H1 (cell line): ENCODE measurements around the gene VPS26A. TPM values are rescaled to one million over a fixed set of nuclear protein-coding genes. Genes with fewer than 3 reads are reported as not detected.
A peak's percentile ranks its signal among the peaks of the same experiment; 100 is the strongest.

Source experiments
- CTCF ChIA-PET: fragments of 300-600 bp; sonication (Branson Sonifier 250); formaldehyde crosslinking; loops from one replicate; lab custom pipeline; 2021; ENCODE audit not compliant: partially characterized antibody; lab: Charles Lee
- POLR2A ChIA-PET: fragments of 300-600 bp; sonication (Branson Sonifier 250); formaldehyde crosslinking; loops from one replicate; lab custom pipeline; 2021; ENCODE audit warnings: inconsistent platforms; ENCODE audit not compliant: partially characterized antibody; lab: Charles Lee
- DNase-seq, 2 experiments: peaks; one replicate each; pipeline versions ENCODE4 v3.0.0 to v3.0.0-alpha.2; 2010 to 2022; ENCODE audit warnings: low spot score in 2 of 2, low read depth in 1 of 2, mixed read lengths in 1 of 2
- FAIRE-seq: peaks from 2 replicates; lab custom pipeline; 2011; peaks lifted over from hg19 to GRCh38; lab: Jason Lieb, UNC
- H2AFZ ChIP-seq: 2 replicates; pipeline ENCODE4 v1.8.1; 2012; ENCODE audit warnings: low read length, inconsistent platforms
- H2AK5ac ChIP-seq: 2 replicates; pipeline ENCODE4 v1.6.1; 2013; ENCODE audit warnings: low read depth, low read length
- H2BK120ac ChIP-seq: replicated peaks from 2 replicates; pipeline ENCODE3; 2013; ENCODE audit warnings: low read depth, low read length, inconsistent platforms
- H2BK12ac ChIP-seq: 2 replicates; pipeline ENCODE4 v1.6.1; 2013; ENCODE audit warnings: low read depth, low read length
- H2BK15ac ChIP-seq: 2 replicates; pipeline ENCODE4 v1.6.1; 2013; ENCODE audit warnings: low read length
- H2BK20ac ChIP-seq: 2 replicates; pipeline ENCODE4 v1.6.1; 2013; ENCODE audit warnings: low read length
- H2BK5ac ChIP-seq: 2 replicates; pipeline ENCODE4 v1.6.1; 2013; ENCODE audit warnings: low read depth, low read length
- H3K14ac ChIP-seq: 2 replicates; pipeline ENCODE4 v1.6.1; 2013; ENCODE audit warnings: inconsistent platforms; ENCODE audit not compliant: insufficient read length
- H3K18ac ChIP-seq: 2 replicates; pipeline ENCODE4 v1.6.1; 2013; ENCODE audit warnings: low read length; ENCODE audit errors: extremely low read depth
- H3K23ac ChIP-seq: 2 replicates; pipeline ENCODE4 v1.6.1; 2013; ENCODE audit warnings: inconsistent platforms; ENCODE audit not compliant: insufficient read length
- H3K23me2 ChIP-seq: 2 replicates; pipeline ENCODE4 v1.6.1; 2013; ENCODE audit warnings: low read depth, low read length
- H3K27ac ChIP-seq: 2 replicates; pipeline ENCODE4 v1.6.1; 2011; ENCODE audit warnings: low read depth, low read length, inconsistent platforms
- H3K27me3 ChIP-seq, 4 experiments: replicated peaks in 1 of 4; 1 replicate in 1 of 4; 2 replicates in 3 of 4; pipeline versions ENCODE4 v1.6.1 to v1.8.1; 2011 to 2013; ENCODE audit warnings: low read length in 3 of 4, mild to moderate bottlenecking in 3 of 4, inconsistent platforms in 2 of 4, mixed read lengths in 2 of 4, moderate library complexity in 1 of 4; ENCODE audit not compliant: control insufficient read depth in 3 of 4, insufficient read depth in 3 of 4; ENCODE audit errors: extremely low read depth in 1 of 4
- H3K36me3 ChIP-seq, 4 experiments: 2 replicates each; pipeline versions ENCODE4 v1.6.1 to v1.8.1; 2011 to 2013; ENCODE audit warnings: mild to moderate bottlenecking in 4 of 4, low read length in 3 of 4, moderate library complexity in 2 of 4, control low read depth in 1 of 4, inconsistent platforms in 1 of 4; ENCODE audit not compliant: insufficient read depth in 4 of 4, control insufficient read depth in 2 of 4
- H3K4ac ChIP-seq: replicated peaks from 2 replicates; pipeline ENCODE3; 2013; ENCODE audit warnings: low read length, low read depth, mixed read lengths, inconsistent platforms; ENCODE audit not compliant: insufficient read length
- H3K4me1 ChIP-seq, 4 experiments: replicated peaks in 1 of 4; 1 replicate in 1 of 4; 2 replicates in 3 of 4; pipeline versions ENCODE4 v1.6.1 to v1.8.1; 2011 to 2013; ENCODE audit warnings: low read length in 3 of 4, inconsistent platforms in 2 of 4, mixed read lengths in 1 of 4; ENCODE audit not compliant: insufficient read depth in 4 of 4, control insufficient read depth in 3 of 4
- H3K4me2 ChIP-seq, 2 experiments: 2 replicates each; pipeline versions ENCODE4 v1.6.1 to v1.8.1; 2011 to 2013; ENCODE audit warnings: low read depth in 2 of 2, low read length in 2 of 2, control low read depth in 1 of 2, inconsistent platforms in 1 of 2, mild to moderate bottlenecking in 1 of 2; ENCODE audit not compliant: insufficient read depth in 1 of 2
- H3K4me3 ChIP-seq, 4 experiments: fragments of 200-600, 300-600 bp in 1 of 4; sonication (generic), shearing (Covaris generic), sonication (Bioruptor Twin) in 1 of 4; 2 replicates each; pipeline versions ENCODE4 v1.5.1 to v1.8.1; 2011 to 2016; ENCODE audit warnings: low read length in 4 of 4, low read depth in 3 of 4, control low read depth in 2 of 4, inconsistent platforms in 2 of 4, mild to moderate bottlenecking in 2 of 4, mixed read lengths in 1 of 4, moderate library complexity in 1 of 4; ENCODE audit not compliant: insufficient read depth in 2 of 4; ENCODE audit errors: extremely low read depth in 1 of 4
- H3K56ac ChIP-seq: replicated peaks from 2 replicates; pipeline ENCODE3; 2013; ENCODE audit warnings: low read depth, mild to moderate bottlenecking, mixed read lengths, low read length, inconsistent platforms; ENCODE audit not compliant: insufficient read length
- H3K79me1 ChIP-seq: 2 replicates; pipeline ENCODE4 v1.6.1; 2013; ENCODE audit warnings: low read depth, low read length, control low read depth
- H3K79me2 ChIP-seq, 2 experiments: 2 replicates each; pipeline versions ENCODE4 v1.6.1 to v1.8.1; 2012 to 2013; ENCODE audit warnings: low read length in 2 of 2, mild to moderate bottlenecking in 2 of 2, inconsistent platforms in 1 of 2; ENCODE audit not compliant: insufficient read depth in 2 of 2, control insufficient read depth in 1 of 2
- H3K9ac ChIP-seq, 4 experiments: replicated peaks in 1 of 4; 1 replicate in 1 of 4; 2 replicates in 3 of 4; pipeline versions ENCODE4 v1.6.1 to v1.8.1; 2011 to 2013; ENCODE audit warnings: low read depth in 3 of 4, low read length in 3 of 4, control low read depth in 2 of 4, mild to moderate bottlenecking in 2 of 4, moderate library complexity in 2 of 4, inconsistent platforms in 1 of 4; ENCODE audit errors: extremely low read depth in 1 of 4
- H3K9me3 ChIP-seq, 2 experiments: 2 replicates each; pipeline versions ENCODE4 v1.6.1 to v1.8.1; 2012 to 2013; ENCODE audit warnings: mild to moderate bottlenecking in 2 of 2, moderate library complexity in 2 of 2, control low read depth in 1 of 2, inconsistent platforms in 1 of 2, low read depth in 1 of 2, low read length in 1 of 2, mixed read lengths in 1 of 2; ENCODE audit not compliant: insufficient read depth in 2 of 2
- H4K20me1 ChIP-seq, 2 experiments: replicated peaks in 1 of 2; 2 replicates each; pipeline versions ENCODE3 to v1.8.1; 2011 to 2013; ENCODE audit warnings: inconsistent platforms in 2 of 2, low read length in 2 of 2, mild to moderate bottlenecking in 1 of 2; ENCODE audit not compliant: insufficient read depth in 2 of 2, control insufficient read depth in 1 of 2
- H4K5ac ChIP-seq: 2 replicates; pipeline ENCODE4 v1.6.1; 2013; ENCODE audit warnings: low read length, low read depth, mixed read lengths, inconsistent platforms; ENCODE audit not compliant: insufficient read length
- H4K8ac ChIP-seq: 2 replicates; pipeline ENCODE4 v1.8.0; 2013; ENCODE audit warnings: mild to moderate bottlenecking, moderate library complexity, low read length, inconsistent platforms; ENCODE audit not compliant: insufficient read depth; ENCODE audit errors: extremely low read depth
- H4K91ac ChIP-seq: replicated peaks from 2 replicates; pipeline ENCODE3; 2013; ENCODE audit warnings: low read length, mixed read lengths, inconsistent platforms; ENCODE audit not compliant: insufficient read length
- BACH1 ChIP-seq: IDR thresholded peaks from 2 replicates; pipeline ENCODE4 v1.6.1; 2012; ENCODE audit warnings: low read length, improper control_type of control experiment
- CEBPB ChIP-seq: IDR thresholded peaks from 2 replicates; pipeline ENCODE4 v1.6.1; 2012; ENCODE audit warnings: low read depth, low read length
- EGR1 ChIP-seq: IDR thresholded peaks from 2 replicates; pipeline ENCODE4 v1.6.1; 2011; ENCODE audit warnings: low read depth, low read length, borderline replicate concordance
- FOSL1 ChIP-seq: IDR thresholded peaks from 2 replicates; pipeline ENCODE4 v1.6.1; 2011; ENCODE audit warnings: mild to moderate bottlenecking, low read depth, low read length, moderate library complexity; ENCODE audit not compliant: insufficient read depth
- SAP30 ChIP-seq: fragments of 300-600 bp; sonication (generic); IDR thresholded peaks from 2 replicates; pipeline ENCODE4 v1.7.1; 2012; ENCODE audit warnings: low read length, moderate library complexity, mild to moderate bottlenecking, inconsistent platforms; ENCODE audit not compliant: insufficient read depth, insufficient replicate concordance
- SIRT6 ChIP-seq: IDR thresholded peaks from one replicate; pipeline ENCODE4 v1.7.1; 2012; ENCODE audit warnings: low read length, inconsistent platforms
- SP2 ChIP-seq: IDR thresholded peaks from 2 replicates; pipeline ENCODE4 v1.6.1; 2012; ENCODE audit warnings: mild to moderate bottlenecking, low read length, inconsistent platforms
- WGBS, 2 experiments: shearing (Covaris generic) in 1 of 2; methylation state at CpG; one replicate each; pipeline versions ENCODE4 v1.1.6 to v1.1.7; 2013 to 2015; ENCODE audit warnings: low lambda C conversion rate in 2 of 2, mixed read lengths in 2 of 2, inconsistent platforms in 1 of 2, low coverage in 1 of 2, missing lambda C conversion rate in 1 of 2; ENCODE audit not compliant: insufficient replicate concordance in 2 of 2, insufficient coverage in 1 of 2, insufficient read length in 1 of 2; ENCODE audit errors: extremely low coverage in 1 of 2, missing lambda C conversion rate in 1 of 2; 5-methylcytosine and 5-hydroxymethylcytosine counted together
- polyA plus RNA-seq, 7 experiments: library from polyadenylated mRNA; depleted of rRNA in 3 of 7; stranded (reverse) in 5 of 7; unstranded in 2 of 7; fragments of >200 nt in 5 of 7; fragments of 200-250 nt in 2 of 7; gene quantifications; 1 replicate in 5 of 7; 2 replicates in 1 of 7; 4 replicates in 1 of 7; pipeline versions ENCODE4 v1.2.1 to v1.2.3, GENCODE V29; 2011 to 2013; ENCODE audit warnings: missing spikeins in 2 of 7, mixed read lengths in 2 of 7
- total RNA-seq: library from RNA; stranded (reverse); fragmentation: NEBNext Ultra II Directional; extraction: Animal tissue kit (Norgen Biotek cat#: 25700); gene quantifications from 2 replicates; pipeline ENCODE4 v1.2.1, GENCODE V29; 2021

VPS26A gene
- total and polyA plus RNA-seq, 2 of the 8 experiments (the other 6 are each of a cell fraction or from before 2014, with no cell fraction given): 10.7 to 44.8 TPM

GRCh38 chr10:69213591-69214311 is 89.8 kb downstream of the VPS26A start:
- Histone ChIP-seq H3K79me1 (no peaks in the 10 kb centered on the region), H3K23ac (no peak overlapping the region), H2AK5ac (no peak overlapping the region), H3K18ac (no peak overlapping the region), H3K79me2 (no peaks in the 10 kb centered on the region), H4K20me1 (peaks cover 0 to 1% of the 10 kb centered on the region in 2 experiments), H3K4me1 (no peaks in the 10 kb centered on the region), H3K27me3 (no peaks in the 10 kb centered on the region), H3K9me3 (no peaks in the 10 kb centered on the region), H2BK20ac (peak overlapping the region; percentile 61; the same call in 1 of the 2 replicates), H3K4me3 (no peak overlapping the region), H4K8ac (no peak overlapping the region), H2AFZ (no peak overlapping the region), H3K56ac (no peak overlapping the region), H4K91ac (no peak overlapping the region), H3K9ac (no peak overlapping the region), H2BK5ac (no peak overlapping the region), H4K5ac (no peak overlapping the region), H2BK15ac (no peak overlapping the region), H2BK12ac (no peak overlapping the region), H3K23me2 (no peaks in the 10 kb centered on the region), H3K4me2 (no peak overlapping the region), H3K4ac (no peak overlapping the region), H3K27ac (no peak overlapping the region), H3K36me3 (peaks cover 0 to 3% (median 2%) of the 10 kb centered on the region in 4 experiments; a peak in 2 of 8 replicates), H2BK120ac (no peak overlapping the region), H3K14ac (no peak overlapping the region)
- POLR2A ChIA-PET: no interaction called here
- CTCF ChIA-PET: interaction anchor here (1.3 to 2.0 kb wide), 2 partner anchors 9 to 11 kb away, joined by 3 to 8 read pairs; no protein-coding TSS in a partner anchor
- FAIRE-seq (no peak), DNase-seq (no peak)
- WGBS, 2 experiments: 83% methylated on average over 5 of the region's 5 CpGs; no CpG with 5 or more reads in 1 of the 2 experiments
- TF ChIP-seq SP2 (no peak), SAP30 (no peak), CEBPB (no peak), SIRT6 (no peak), BACH1 (no peak), FOSL1 (no peak), EGR1 (no peak)
